Myocyte (in vitro differentiated cells): Measurements from ENCODE around the gene TRIM26. TPM values are rescaled to one million over a fixed set of nuclear protein-coding genes. Genes with fewer than 3 reads are reported as not detected.
"Not testable (repeated sequence)": the region's sequence is repeated elsewhere in the genome, so short reads cannot be mapped to it uniquely, and the experiment has no call there.

ENCODE experiments used
- DNase-seq: peaks from one replicate; pipeline ENCODE4 v3.0.0-alpha.2; 2012; ENCODE audit warnings: low read depth
- total RNA-seq: library from RNA; depleted of rRNA; stranded (reverse); fragments of >200 nt; gene quantifications from 2 replicates; pipeline ENCODE4 v1.2.3, GENCODE V29; 2014

The TRIM26 gene
- total RNA-seq, 1 donor from 2014 or later, result 22.4 TPM

GRCh38 chr6:30154709-30155519 lies 58.3 kb downstream of the TRIM26 start:
- peak; percentile 71 for DNase-seq

DNA sequence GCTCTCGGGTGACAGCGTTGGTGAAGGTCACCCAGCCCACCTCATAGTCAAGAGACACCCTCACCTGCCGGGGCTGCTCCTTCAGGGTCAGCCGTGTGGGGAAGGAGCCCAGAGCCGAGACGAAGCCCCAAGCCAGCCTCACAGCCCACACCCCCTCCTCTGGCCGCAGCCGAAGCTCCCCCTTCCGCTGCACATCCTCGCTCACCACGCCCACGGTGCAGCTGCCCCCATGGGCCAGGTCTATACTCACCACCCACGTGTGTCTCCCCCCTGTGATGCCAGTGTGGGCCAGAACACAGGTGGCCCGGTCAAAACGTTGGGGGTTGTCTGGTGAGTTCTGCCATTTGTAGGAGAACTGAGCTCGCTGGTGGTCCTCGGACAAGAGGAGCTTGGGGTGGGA lies 59.1 kb downstream of the TRIM26 start:
- no peak for DNase-seq

DNA sequence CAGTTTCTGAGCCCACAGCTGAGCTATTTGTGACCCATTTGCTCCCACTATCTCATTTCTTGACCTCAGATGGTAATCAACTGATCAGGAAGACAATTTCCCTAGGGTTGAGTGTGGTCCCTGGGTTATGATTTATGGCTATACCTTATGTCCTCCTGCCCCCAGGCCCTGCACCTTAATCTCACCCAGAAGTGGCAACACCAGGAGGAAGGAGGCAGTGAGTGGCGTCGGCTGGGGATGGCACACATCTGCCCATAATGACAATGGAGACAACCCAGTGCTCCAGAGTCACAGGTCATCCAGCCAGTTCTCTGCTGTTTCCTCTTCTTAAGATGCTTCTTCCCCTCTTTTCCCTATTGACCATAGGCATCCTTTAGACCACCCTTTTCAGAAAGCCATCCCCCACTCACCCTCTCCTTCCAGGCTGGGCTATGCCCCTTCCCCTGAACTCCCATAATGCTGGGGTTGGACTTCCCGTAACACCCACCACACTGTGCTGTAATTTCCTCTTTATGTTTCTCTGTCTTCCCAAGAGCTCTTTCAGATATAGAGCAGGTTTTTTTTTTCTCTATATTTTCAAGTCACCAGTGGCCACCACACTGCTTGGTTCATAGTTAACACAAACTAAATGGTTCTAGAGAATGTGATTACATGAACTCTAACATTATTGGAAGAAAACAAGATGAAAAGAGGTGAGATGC lies 60.1 kb downstream of the TRIM26 start:
- DNase-seq, result no peak

DNA sequence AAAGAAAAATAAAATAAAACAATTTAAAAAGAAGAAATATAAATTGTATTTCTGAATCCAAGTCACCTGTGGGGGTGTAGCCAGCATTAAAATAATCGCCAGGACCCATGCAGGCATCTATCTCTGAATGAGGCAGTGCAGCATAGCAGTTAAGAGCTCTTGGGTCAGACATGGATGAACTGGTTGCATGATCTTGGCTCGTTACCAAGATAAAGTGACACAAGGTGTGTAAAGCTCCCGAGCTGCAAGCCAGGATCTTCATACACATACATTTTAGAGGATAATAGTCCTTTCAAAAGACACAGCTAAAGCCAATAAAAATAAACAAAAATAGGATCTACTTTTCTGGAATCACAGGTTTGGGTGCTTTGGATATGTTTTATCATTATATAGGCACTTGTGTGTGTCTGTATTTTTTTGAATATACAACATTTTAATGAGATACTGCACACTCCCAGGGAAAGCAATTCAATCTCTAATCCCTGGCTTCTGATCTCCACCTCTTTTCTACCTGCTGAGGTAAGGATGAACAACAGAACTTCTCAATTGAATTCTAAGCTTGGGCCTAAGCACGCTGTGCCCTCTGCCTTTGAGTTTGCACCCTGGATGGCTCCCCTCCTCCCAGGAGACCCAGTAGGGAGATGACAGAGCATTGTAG lies 61.1 kb downstream of the TRIM26 start:
- no peak for DNase-seq

DNA sequence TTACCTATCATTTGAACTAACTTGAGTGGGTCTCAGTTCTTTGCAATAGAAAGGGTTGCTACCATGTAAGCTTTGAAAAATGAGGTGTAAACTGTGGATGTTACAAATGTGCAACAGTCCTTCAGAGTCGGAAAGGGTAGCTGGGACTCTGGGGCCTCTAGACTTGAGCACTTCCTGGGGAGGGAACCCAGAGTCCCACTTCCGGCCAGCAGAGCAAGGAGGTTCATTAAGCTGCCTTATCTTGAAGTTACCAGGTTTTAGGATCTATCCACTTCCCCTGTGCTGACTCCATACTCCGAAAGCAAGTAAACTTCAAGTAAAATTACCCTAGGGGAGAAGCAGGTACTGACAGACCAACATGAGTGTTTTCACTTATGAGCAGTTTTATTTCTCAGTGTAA lies 61.6 kb downstream of the TRIM26 start:
- no peak for DNase-seq

GRCh38 chr6:30150671-30151395 lies 62.4 kb downstream of the TRIM26 start:
- DNase-seq, result peak; percentile 94

DNA sequence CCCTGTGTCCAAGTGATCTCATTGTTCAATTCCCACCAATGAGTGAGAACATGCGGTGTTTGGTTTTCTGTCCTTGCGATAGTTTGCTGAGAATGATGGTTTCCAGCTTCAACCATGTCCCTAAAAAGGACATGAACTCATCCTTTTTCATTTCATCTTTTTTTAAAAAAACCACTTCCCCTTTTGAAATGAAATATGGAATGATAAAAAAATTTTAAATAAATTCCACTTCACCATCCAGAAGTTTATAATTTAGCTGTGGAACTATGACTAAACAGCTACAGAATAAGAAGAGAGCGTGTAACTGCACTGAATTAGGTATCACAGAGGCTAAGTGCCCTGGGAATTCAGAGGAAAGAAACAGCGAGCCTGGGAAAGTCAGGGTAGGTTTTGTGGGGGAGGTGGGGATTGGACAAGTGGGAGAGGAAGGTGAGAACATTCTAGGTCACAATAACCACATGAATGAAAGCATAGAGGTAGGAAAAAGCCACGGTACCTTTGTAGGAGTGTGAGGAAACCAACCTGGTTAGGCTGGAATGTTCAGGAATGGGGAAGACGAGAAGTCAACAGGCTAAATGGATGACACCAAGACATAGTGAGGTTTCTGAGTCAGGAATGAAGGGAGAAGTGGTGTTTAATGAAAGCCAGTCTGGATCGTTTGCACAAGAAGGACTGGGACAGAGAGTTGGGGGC lies 63.2 kb downstream of the TRIM26 start:
- DNase-seq, result no peak

DNA sequence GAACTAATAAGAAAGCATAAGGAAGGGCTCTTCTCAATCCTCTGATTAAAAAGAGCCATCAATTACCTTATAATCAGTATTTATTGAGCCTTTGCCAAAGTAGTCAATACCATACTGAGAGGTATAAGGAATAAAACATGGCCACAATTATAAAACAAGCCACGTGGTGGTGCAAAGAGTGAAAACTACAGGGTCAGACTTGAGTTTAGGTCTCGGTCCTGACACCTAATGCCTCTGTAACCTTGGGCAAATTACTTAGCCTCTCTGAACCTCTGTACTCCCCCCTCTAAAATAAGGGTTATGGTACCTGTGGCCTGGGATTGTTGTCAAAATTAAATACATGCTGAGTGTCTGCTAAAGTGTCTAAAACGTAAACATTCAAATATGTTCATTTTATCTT lies 64.0 kb downstream of the TRIM26 start:
- no peak for DNase-seq

GRCh38 chr6:30147096-30147495 lies 66.1 kb downstream of the TRIM26 start:
- no peak for DNase-seq

DNA sequence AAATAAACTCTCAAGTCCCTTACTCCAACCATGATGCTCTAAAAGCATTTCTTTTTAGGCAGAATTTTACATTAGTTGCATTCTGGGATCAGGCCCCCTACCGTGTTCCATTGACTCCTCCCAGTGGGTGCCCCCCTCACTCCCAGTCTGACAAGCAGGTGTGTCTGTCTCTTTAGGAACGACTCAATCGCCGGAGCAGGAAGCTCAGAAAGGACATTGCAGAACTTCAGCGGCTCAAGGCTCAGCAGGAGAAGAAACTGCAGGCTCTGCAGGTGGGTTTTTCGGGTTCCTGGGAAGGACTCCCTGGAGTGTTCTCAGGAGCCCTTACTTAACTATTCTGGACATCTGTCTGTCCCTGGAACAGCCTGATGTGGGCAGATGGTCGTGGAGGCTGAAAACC lies 67.4 kb downstream of the TRIM26 start:
- DNase-seq, result no peak

GRCh38 chr6:30144811-30145210 lies 68.4 kb downstream of the TRIM26 start:
- DNase-seq, result no peak

DNA sequence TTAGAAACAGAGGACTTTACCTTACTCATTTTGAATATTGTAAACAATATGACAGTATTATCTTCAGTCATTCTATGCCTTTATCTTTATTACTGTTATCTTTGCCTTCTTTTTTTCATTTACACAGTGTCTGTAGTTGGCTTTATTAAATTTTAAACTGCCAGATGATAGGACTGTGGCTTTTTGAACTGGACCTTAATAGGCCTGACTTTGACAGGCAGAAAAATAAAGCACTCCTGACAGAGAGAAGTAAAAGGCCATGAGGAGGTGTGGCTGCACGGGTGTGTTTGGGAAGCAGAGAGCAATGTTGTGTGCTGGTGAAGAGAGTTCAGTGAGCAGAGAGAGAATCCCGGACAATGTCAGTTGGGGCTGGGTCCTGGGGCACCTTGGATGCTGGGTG lies 69.4 kb downstream of the TRIM26 start:
- DNase-seq, result no peak

DNA sequence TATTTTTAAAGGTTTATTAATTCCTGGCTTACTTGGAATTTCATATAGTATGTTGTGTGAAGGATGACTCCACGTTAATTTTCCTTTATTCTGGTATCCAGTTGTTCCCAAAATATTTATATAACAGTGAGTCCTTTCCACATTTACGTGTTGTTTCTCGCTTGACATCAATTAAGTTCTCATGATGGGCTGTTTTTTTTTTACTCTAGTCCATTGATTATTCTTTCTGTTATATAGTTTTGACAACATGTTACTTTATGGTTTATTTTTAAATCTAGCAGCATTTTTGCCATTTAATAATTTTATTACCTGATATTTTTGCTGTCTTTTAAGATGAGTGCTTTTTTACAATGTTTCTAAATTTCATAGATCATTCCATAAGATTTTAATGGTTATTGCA lies 70.5 kb downstream of the TRIM26 start:
- DNase-seq, result no peak

DNA sequence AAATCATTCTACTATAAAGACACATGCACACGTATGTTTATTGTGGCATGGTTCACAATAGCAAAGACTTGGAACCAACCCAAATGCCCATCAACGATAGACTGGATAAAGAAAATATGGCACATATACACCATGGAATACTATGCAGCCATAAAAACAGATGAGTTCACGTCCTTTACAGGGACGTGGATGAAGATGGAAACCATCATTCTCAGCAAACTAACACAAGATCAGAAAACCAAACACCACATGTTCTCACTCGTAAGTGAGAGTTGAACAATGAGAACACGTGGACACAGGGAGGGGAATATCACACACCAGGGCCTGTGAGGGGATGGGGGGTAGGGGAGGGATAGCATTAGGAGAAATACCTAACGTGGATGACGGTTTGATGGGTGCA lies 73.0 kb downstream of the TRIM26 start:
- DNase-seq, result not testable (repeated sequence)

DNA sequence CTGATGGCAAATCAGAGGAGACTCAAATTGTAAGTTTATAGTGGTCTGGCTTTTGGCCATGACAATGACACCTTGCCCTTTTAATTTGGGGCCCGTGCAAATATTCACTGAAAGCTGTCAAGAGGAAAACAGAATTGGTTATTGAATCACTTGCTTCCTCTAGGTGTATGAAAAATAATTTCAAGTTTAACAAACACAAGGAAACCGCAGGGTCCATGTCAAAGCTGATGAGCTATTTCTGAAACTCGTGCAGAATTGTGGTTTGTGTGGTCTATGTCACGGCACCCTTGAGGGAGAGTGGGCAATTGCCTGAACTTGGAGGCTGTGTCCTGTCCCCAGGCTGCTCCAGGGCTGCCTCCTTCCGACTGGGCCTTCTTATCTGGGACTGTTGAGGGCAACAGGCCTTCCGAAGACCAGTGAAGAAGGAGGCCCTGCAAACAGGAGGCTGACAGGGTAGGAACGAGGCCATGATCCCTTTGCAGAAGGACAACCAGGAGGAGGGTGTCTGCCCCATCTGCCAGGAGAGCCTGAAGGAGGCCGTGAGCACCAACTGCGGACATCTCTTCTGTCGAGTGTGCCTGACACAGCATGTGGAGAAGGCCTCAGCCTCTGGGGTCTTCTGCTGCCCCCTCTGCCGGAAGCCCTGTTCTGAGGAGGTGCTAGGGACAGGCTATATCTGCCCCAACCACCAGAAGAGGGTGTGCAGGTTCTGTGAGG lies 76.5 kb downstream of the TRIM26 start:
- no peak for DNase-seq

- no peak for DNase-seq
Measured at GRCh38 chr6:30135757-30136156, 77.4 kb downstream of the TRIM26 start, which contains the start of gene TRIM40. TSS of gene TRIM40 (plus strand) at chr6:30136140. CDS start at chr6:30137037, 897 bp downstream.

GRCh38 chr6:30135147-30135546 lies 78.1 kb downstream of the TRIM26 start:
- no peak for DNase-seq
